ENCODE data around the gene ZNF175. TPM values are rescaled to one million over a fixed set of nuclear protein-coding genes. Genes with fewer than 3 reads are reported as not detected.
A peak's percentile ranks its signal among the peaks of the same experiment; 100 is the strongest.

Gene ZNF175
- total and polyA plus RNA-seq, 9 of the 15 experiments (the other 6 are each of a cell fraction or from before 2014, with no cell fraction given), result 3.7 to 37.9 (median 14.0) TPM

DNA sequence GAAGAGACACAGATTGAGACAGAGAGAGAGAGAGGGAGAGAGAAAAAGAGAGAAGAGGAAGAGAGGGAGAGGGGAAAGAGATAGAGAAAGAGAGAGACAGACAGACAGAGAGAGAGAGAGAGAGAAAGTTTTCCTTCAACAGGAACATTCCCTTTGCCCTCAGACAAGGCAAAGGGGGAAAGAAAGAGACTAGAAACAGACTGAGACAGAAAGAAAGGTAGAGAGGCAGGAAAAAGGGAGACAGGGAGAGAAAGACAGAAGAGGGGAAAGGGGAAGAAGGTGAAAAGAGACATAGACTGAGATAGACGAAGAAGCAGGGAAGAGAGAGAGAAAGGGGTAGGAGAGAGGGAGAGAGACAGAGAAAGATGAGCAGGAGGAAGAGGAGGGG is 18.5 kb upstream of the ZNF175 start (continued):
- TF ChIP-seq E4F1 (CRISPR knock-in tag; IDR thresholded peaks at IDR 0.05; ENCODE audit: borderline replicate concordance), result 0 out of 2 replicates have a peak, but pooled peaks have one; percentile 26
- TF ChIP-seq SMARCA4 (IDR thresholded peaks at IDR 0.05), result peak; percentile 14; the same call in 1 of the 2 replicates
- TF ChIP-seq PHB (CRISPR knock-in tag; IDR thresholded peaks at IDR 0.05), result peak; percentile 88
- peak; percentile 55 for TF ChIP-seq MTA2 (IDR thresholded peaks at IDR 0.05; ENCODE audit: low read depth)
- peak; percentile 47; the same call in 1 of the 2 replicates for TF ChIP-seq RNF219 (CRISPR knock-in tag; IDR thresholded peaks at IDR 0.05)
- peak; percentile 27 to 83; a peak in 3 of 4 replicates for TF ChIP-seq ARNT (IDR thresholded peaks at IDR 0.05)
- TF ChIP-seq CAMTA2 (CRISPR knock-in tag; conservative IDR thresholded peaks at IDR 0.05), result peak; percentile 76; the same call in 1 of the 2 replicates
- no peak for TF ChIP-seq STAT6 (CRISPR knock-in tag; IDR thresholded peaks at IDR 0.05)
- TF ChIP-seq LARP7 (IDR thresholded peaks at IDR 0.05), result peak; percentile 95
- no peak for TF ChIP-seq MLX (CRISPR knock-in tag; conservative IDR thresholded peaks at IDR 0.05)
- TF ChIP-seq TAL1 (IDR thresholded peaks at IDR 0.05), result peak; percentile 4; the same call in 1 of the 2 replicates
- no peak for TF ChIP-seq ZNF23 (CRISPR knock-in tag; IDR thresholded peaks at IDR 0.05)
- TF ChIP-seq KDM1A (IDR thresholded peaks at IDR 0.05), result 0 out of 4 replicates have a peak, but pooled peaks of 1 of the 2 experiments have one; percentile 44
- peak; percentile 69; the same call in 1 of the 2 replicates for TF ChIP-seq RHOXF2B (CRISPR knock-in tag; conservative IDR thresholded peaks at IDR 0.05)
- no peak for TF ChIP-seq RBM25 (IDR thresholded peaks at IDR 0.05; ENCODE audit: low read depth, low read length, severe bottlenecking)
- no peak for TF ChIP-seq ZBTB49 (CRISPR knock-in tag; IDR thresholded peaks at IDR 0.05; ENCODE audit: borderline replicate concordance)
- TF ChIP-seq TOE1 (IDR thresholded peaks at IDR 0.05; ENCODE audit: borderline replicate concordance), result peak; percentile 71; the same call in 1 of the 2 replicates
- no peak for TF ChIP-seq TOE1 (CRISPR knock-in tag; IDR thresholded peaks at IDR 0.05; ENCODE audit: borderline replicate concordance, low read depth)
- TF ChIP-seq ZNF444 (CRISPR knock-in tag; IDR thresholded peaks at IDR 0.05), result no peak

All from K562 (cell line).